Medulla oblongata (tissue), 1 donor: ENCODE measurements around the gene EYS.
A peak's percentile ranks its signal among the peaks of the same experiment; 100 is the strongest.
"Not testable (repeated sequence)": the region's sequence is repeated elsewhere in the genome, so short reads cannot be mapped to it uniquely, and the experiment has no call there.

Experiments used
- DNase-seq: peaks from one replicate; pipeline ENCODE4 v3.0.0-alpha.2; 2015; ENCODE audit errors: extremely low spot score

The EYS gene

DNA sequence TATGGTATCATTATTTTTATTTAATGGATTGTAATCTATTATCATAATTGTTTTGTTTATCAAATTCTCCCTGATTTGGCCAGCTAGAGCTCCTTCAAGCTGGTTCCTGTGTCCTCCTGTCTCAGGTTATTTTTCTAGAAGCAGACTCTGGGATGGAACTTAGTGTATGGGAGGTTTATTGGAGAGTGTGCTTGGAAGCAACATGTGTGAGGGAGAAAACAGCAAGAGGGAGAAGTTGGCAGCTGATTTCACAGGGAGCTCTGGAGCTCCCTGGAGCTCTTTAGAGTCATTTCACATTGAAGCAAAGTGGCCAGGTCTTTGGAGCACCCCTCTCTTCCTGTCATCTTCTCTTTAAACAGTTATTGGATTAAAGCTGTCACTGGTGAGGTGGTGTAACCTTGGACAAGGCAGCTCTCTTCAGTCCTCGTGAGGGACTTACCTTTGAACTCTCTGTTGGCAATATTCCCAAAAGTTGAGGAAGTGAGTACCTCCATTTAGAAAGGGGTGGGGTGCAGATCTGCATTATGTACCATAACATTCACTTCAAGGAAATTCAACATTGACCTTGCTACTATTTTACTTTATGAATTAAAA lies 1967.8 kb downstream of the EYS start:
- DNase-seq = no peak

GRCh38 chr6:63738190-63738589 lies 1968.8 kb downstream of the EYS start:
- not testable (repeated sequence) for DNase-seq

GRCh38 chr6:63734923-63735322 lies 1972.1 kb downstream of the EYS start:
- no peak for DNase-seq

DNA sequence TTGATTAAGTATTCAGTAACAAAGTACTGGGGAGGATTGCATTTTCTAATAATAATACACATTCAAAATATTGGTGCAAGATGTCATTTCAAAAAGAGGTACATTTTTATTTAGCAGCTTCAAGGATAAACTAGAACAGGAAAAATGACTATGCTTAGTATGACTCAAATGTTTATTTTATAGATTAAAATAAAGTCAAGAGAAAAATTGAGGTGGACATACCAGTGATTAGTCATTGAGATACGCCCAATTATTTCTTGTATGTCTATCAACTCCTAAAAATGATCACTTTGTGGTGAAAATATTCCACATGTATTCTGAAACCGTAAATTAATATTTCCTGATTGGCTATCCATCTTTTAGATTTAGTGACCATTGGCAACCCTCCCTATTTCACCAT lies 1974.7 kb downstream of the EYS start:
- DNase-seq = no peak

DNA sequence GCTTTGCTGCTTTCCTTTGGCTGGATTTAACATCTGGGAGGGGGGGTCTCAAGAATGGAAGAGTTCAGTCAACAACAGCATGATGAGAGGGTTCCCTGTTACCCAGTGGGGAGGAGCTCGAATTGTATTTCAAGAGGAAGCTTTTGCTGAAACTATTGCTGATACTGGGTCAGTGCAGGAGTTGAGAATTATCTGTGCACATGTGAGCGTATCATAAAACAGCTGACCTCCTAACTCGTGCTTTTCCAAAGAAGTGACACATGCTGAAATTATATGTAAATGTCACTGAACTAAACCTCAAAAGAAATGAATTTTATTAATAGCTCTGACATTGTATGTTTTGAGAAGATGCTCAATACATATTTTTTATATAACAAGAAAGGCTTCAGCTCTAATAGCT lies 1975.1 kb downstream of the EYS start:
- no peak for DNase-seq

- no peak for DNase-seq
Measured at GRCh38 chr6:63730311-63730710, 1976.7 kb downstream of the EYS start.

DNA sequence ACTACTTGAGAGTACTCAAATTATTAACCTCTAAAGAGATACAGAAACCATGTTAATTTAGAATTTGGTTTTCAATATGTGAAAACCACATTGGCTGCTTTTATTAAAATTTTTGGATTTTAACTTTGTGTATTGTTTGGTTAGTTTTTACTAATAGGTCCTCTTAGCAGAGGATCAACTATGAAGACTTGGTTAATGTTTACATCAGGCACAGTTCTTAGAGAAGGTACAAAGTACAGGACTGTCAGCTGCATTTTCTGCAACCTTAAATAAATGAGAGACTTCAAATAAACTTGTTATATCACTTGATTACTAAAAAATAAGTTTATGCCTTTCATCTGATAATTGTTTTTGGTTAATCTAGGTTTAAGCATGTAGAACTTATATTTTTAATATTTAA lies 1982.3 kb downstream of the EYS start:
- no peak for DNase-seq

GRCh38 chr6:63721181-63721580 lies 1985.8 kb downstream of the EYS start:
- DNase-seq = no peak

- DNase-seq = no peak
Measured at GRCh38 chr6:63716169-63716568, 1990.9 kb downstream of the EYS start.

GRCh38 chr6:63714091-63714490 lies 1992.9 kb downstream of the EYS start:
- no peak for DNase-seq

- no peak for DNase-seq
Measured at GRCh38 chr6:63713332-63713731, 1993.7 kb downstream of the EYS start.

GRCh38 chr6:63709148-63709547 lies 1997.9 kb downstream of the EYS start:
- no peak for DNase-seq

DNA sequence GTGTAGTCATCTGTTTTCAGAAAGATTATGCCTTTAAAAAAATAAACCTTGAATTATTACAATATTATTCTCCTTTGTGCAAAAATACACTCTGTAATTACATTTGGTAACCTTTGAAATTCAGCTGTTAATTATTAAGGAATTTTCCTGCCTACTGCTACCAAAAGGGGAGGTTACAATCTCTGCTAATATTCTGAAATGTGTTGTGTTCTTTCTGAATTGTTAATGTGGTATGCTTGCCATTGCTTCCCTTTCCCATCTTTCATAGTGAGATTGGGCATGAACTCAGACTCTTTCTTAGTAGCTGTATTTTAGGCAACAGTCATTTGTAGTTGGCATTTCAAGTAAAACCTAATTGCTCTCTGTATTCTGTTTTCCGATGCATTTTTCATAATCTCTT lies 1998.4 kb downstream of the EYS start:
- no peak for DNase-seq

- DNase-seq = no peak
Measured at GRCh38 chr6:63706630-63707029, 2000.4 kb downstream of the EYS start.

DNA sequence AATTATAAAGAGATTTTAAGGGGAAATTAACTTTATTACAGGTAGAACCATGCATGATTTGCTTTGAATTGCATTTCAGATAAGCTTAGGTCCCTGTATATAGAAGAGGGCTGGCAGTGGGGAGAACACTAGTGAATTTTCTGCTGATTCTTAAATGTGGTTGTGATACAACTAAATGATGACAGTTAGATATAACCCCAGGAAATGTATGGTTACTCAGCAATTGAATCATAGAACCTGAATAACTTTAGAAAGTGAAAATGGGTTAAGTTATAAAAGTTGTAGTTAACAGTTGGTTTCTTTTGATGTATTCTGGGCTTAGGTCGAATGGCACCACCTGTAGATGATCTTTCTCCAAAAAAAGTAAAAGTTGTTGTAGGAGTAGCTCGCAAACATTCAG lies 2001.3 kb downstream of the EYS start:
- no peak for DNase-seq

- DNase-seq = no peak
Measured at GRCh38 chr6:63690221-63690620, 2016.8 kb downstream of the EYS start.

DNA sequence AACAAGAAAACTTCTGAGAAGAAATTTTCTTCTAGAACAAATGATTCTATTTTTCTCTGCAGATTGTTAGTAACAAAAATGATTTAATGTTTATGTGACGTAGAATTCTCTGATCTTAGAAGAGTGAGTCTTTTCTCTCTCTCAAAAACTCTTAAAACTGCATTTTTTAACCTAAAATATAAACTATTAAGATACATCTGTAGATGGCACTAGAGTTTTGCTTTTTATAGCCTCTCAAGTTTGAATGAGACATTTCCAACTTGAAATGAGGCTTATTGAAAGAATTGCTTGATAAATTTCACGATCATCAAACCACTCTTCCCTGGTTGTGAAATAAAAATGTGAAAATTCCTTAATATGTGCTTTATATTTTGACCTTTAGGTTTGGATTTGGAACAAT lies 2017.6 kb downstream of the EYS start:
- peak; percentile 26 for DNase-seq

GRCh38 chr6:63685446-63686379 lies 2021.3 kb downstream of the EYS start:
- peak; percentile 58 for DNase-seq

- DNase-seq = no peak
Measured at GRCh38 chr6:63683071-63683603, 2023.9 kb downstream of the EYS start.

DNA sequence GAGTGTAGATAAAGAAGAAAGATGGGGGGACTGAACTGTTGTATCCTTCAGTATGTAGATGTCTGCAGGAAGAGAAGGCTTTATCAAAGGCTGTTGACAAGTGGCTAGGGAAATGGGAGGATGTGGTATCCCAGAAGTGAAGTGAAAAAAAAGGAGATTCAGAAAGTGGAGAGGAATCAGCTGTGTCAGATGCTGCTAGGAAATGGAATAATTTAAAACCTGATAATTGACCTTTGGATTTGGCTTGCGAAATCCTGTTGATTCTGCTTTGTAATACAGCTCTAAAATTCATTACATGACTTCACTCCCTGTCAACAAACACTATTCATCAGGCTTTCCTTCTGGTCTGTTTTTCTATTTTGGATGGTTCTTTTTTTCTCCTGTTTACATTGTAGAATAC lies 2029.7 kb downstream of the EYS start:
- no peak for DNase-seq

- no peak for DNase-seq
Measured at GRCh38 chr6:63676412-63677114, 2030.5 kb downstream of the EYS start.

DNA sequence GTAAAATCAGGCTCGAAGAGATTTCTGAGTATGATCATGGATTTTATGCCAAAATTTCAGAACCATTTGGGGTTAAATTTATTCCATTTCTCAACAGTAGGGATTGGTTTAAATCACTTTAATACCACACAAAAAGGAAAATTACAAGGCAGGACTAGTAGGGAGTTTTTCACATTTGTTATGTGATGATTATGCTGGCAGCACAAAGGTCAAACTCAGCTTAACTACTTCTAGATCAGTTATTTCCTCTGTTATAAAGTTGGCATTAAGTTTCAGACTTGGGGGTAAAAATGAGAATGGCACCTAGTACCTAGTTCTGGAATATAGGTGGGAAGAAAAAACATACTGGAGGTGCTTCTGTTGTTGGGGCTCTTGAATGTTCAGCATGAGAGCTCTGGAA lies 2031.9 kb downstream of the EYS start:
- DNase-seq = no peak
